Ovary (tissue), 9 donors: Measurements from ENCODE around the gene TCF12. TPM values are rescaled to one million over a fixed set of nuclear protein-coding genes. Genes with fewer than 3 reads are reported as not detected.

Experiments
- DNase-seq, 5 donors: peaks; one replicate each; pipeline ENCODE4 v3.0.0-alpha.2; 2019 to 2020
- H3K27ac ChIP-seq, 2 donors: fragments of 200-600 bp; one replicate each; pipeline versions ENCODE4 v1.5.1 to v1.8.0; 2019 to 2022
- H3K27me3 ChIP-seq: fragments of 200-600 bp; one replicate; pipeline ENCODE4 v1.8.0; 2022
- H3K36me3 ChIP-seq: fragments of 200-600 bp; sonication (generic); one replicate; pipeline ENCODE4 v1.5.1; 2019
- H3K4me1 ChIP-seq: one replicate; pipeline ENCODE4 v1.8.1; 2013; ENCODE audit warnings: mild to moderate bottlenecking, moderate library complexity; ENCODE audit not compliant: insufficient read depth
- H3K4me3 ChIP-seq: fragments of 200-600 bp; sonication (generic); one replicate; pipeline ENCODE4 v1.5.1; 2017
- H3K9me3 ChIP-seq, 2 donors: fragments of 200-600 bp in 1 of 2; sonication (generic) in 1 of 2; one replicate each; pipeline versions ENCODE4 v1.5.1 to v1.8.1; 2013 to 2019; ENCODE audit warnings: mild to moderate bottlenecking in 1 of 2, moderate library complexity in 1 of 2
- EP300 ChIP-seq: sonication (generic); formaldehyde crosslinking; IDR thresholded peaks from one replicate; pipeline ENCODE4 v1.6.1; 2017; ENCODE audit warnings: antibody characterized with exemption
- POLR2A ChIP-seq: fragments of 450-650 bp; IDR thresholded peaks from one replicate; pipeline ENCODE4 v1.6.1; 2017; ENCODE audit warnings: antibody characterized with exemption, mild to moderate bottlenecking, moderate library complexity
- WGBS, 3 donors: extraction: QIAGEN DNeasy Blood & Tissue Kit in 1 of 3; methylation state at CpG; one replicate each; pipeline versions ENCODE4 v1.1.5 to v1.1.7; 2013 to 2017; 5-methylcytosine and 5-hydroxymethylcytosine counted together
- intact Hi-C, 4 donors: fragments of 100-400 bp; cut with DNase I; formaldehyde crosslinking; loops; one replicate each; pipeline versions ENCODE4 v1.11.0 to v1.15.1; 2022 to 2023
- polyA plus RNA-seq, 2 donors: library from polyadenylated mRNA; stranded (reverse); fragments of 200-250 nt in 1 of 2; fragments of 350-450 nt in 1 of 2; fragmentation: Illumina TruSeq in 1 of 2; extraction: RNeasy Lipid Tissue Mini Kit (QIAGEN cat#74804) in 1 of 2; gene quantifications; one replicate each; pipeline ENCODE4 v1.2.3, GENCODE V29; 2013 to 2014
- total RNA-seq, 7 donors: library from RNA; depleted of rRNA in 2 of 7; stranded (reverse); fragments of >200 nt in 2 of 7; fragmentation: NEBNext Ultra II Directional in 3 of 7; extraction: Animal tissue kit (Norgen Biotek cat#: 25700) in 3 of 7; gene quantifications; one replicate each; pipeline versions ENCODE4 v1.1.0 to v1.2.4, GENCODE V29; 2016 to 2023
- TF ChIP-seq, protein P1 (sequence below), 3 donors: fragments of 450-650 bp in 2 of 3; fragments of 200-600 bp in 1 of 3; IDR thresholded peaks; one replicate each; pipeline versions ENCODE4 v1.5.1 to v1.8.0; 2016 to 2022; ENCODE audit warnings: antibody characterized with exemption in 3 of 3, mild to moderate bottlenecking in 1 of 3
- donor health status: DM: no; HTN: no; CAD: no; lungs with moderate emphysema.
- donor health status: DM: no; HTN: no; CAD: no.
- donor health status: Bipolar disorder and iron deficiency.
- donor health status: DM: yes; HTN: yes; CAD: no.
- donor health status: DM: no; HTN: no; CAD: no.
- donor health status: DM: yes; HTN: yes; CAD: no.

The TCF12 gene
- total and polyA plus RNA-seq, 9 donors = 28.6 to 150 (median 116) TPM

DNA sequence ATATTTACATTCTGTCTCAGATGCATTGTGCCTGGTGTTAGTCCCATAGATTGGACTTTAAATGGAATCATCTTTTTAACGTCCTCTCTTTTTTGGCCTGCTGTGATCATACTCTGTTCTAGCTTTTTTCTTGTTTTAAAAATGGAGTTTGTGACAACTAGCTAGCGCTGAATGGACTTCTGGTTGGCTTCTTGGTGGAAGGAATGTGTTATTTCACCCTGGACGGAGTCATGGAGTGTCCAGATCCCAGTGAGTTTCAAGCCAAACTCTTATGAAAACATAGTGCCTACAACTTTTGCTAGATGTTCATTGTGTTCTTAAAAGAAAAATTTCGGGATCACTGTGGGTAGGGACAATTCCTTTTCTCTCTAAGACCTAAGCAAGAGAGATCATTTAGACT is 192.6 kb downstream of the TCF12 start:
- H3K4me1 ChIP-seq = no peaks in the 10 kb centered on the region
- H3K9me3 ChIP-seq = no peaks in the 10 kb centered on the region
- WGBS, 3 donors = 94 to 97% (median 96%) methylated on average over 4 of the region's 4 CpGs
- H3K4me3 ChIP-seq = no peak overlapping the region
- H3K27me3 ChIP-seq = no peaks in the 10 kb centered on the region
- no peaks in the 10 kb centered on the region for H3K36me3 ChIP-seq
- intact Hi-C loops = no loop called here
- no peak overlapping the region for H3K27ac ChIP-seq
- TF ChIP-seq EP300 = no peak
- TF ChIP-seq, protein P1, sequence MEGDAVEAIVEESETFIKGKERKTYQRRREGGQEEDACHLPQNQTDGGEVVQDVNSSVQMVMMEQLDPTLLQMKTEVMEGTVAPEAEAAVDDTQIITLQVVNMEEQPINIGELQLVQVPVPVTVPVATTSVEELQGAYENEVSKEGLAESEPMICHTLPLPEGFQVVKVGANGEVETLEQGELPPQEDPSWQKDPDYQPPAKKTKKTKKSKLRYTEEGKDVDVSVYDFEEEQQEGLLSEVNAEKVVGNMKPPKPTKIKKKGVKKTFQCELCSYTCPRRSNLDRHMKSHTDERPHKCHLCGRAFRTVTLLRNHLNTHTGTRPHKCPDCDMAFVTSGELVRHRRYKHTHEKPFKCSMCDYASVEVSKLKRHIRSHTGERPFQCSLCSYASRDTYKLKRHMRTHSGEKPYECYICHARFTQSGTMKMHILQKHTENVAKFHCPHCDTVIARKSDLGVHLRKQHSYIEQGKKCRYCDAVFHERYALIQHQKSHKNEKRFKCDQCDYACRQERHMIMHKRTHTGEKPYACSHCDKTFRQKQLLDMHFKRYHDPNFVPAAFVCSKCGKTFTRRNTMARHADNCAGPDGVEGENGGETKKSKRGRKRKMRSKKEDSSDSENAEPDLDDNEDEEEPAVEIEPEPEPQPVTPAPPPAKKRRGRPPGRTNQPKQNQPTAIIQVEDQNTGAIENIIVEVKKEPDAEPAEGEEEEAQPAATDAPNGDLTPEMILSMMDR (IDR thresholded peaks at IDR 0.05) = no peak
- TF ChIP-seq POLR2A = no peak
- DNase-seq = no peak

GRCh38 chr15:57112178-57112577 is 193.7 kb downstream of the TCF12 start:
- 76 to 83% (median 81%) methylated on average over 2 of the region's 2 CpGs for WGBS, 3 donors
- Histone ChIP-seq H3K4me1 (no peaks in the 10 kb centered on the region), H3K27me3 (no peaks in the 10 kb centered on the region), H3K9me3 (no peaks in the 10 kb centered on the region), H3K36me3 (no peaks in the 10 kb centered on the region), H3K4me3 (no peak overlapping the region), H3K27ac (no peak overlapping the region)
- no peak for DNase-seq
- TF ChIP-seq, protein P1 (IDR thresholded peaks at IDR 0.05) = no peak
- no peak for TF ChIP-seq EP300
- no peak for TF ChIP-seq POLR2A
- intact Hi-C loops = no loop called here

- H3K36me3 ChIP-seq = no peaks in the 10 kb centered on the region
- TF ChIP-seq POLR2A (no peak), EP300 (no peak)
- TF ChIP-seq, protein P1 (IDR thresholded peaks at IDR 0.05) = no peak
- H3K4me3 ChIP-seq = no peak overlapping the region
- no peak overlapping the region for H3K27ac ChIP-seq
- no peaks in the 10 kb centered on the region for H3K9me3 ChIP-seq
- DNase-seq = no peak
- no peaks in the 10 kb centered on the region for H3K4me1 ChIP-seq
- WGBS, 3 donors = 84 to 87% (median 85%) methylated on average over 3 of the region's 3 CpGs
- intact Hi-C loops = no loop called here
- H3K27me3 ChIP-seq = no peaks in the 10 kb centered on the region
These were observed 195.6 kb downstream of the TCF12 start for GRCh38 chr15:57114070-57114469.

GRCh38 chr15:57118013-57118799 is 199.8 kb downstream of the TCF12 start:
- Histone ChIP-seq H3K36me3 (no peaks in the 10 kb centered on the region), H3K27ac (no peak overlapping the region), H3K4me3 (no peak overlapping the region), H3K27me3 (no peaks in the 10 kb centered on the region), H3K4me1 (no peaks in the 10 kb centered on the region), H3K9me3 (no peaks in the 10 kb centered on the region)
- intact Hi-C loops = no loop called here
- DNase-seq = no peak
- TF ChIP-seq, protein P1 (IDR thresholded peaks at IDR 0.05) = no peak
- TF ChIP-seq EP300 = no peak
- no peak for TF ChIP-seq POLR2A
- 44 to 49% (median 45%) methylated on average over 2 of the region's 2 CpGs for WGBS, 3 donors
